ENCODE data around the gene MAGI1. TPM values are rescaled to one million over a fixed set of nuclear protein-coding genes. Genes with fewer than 3 reads are reported as not detected.

Gene MAGI1
- total RNA-seq, 1 experiment from 2014 or later, result 38.6 TPM

GRCh38 chr3:65685621-65686235 lies 353.0 kb downstream of the MAGI1 start (continued):
- TF ChIP-seq CTCF (IDR thresholded peaks at IDR 0.05 in 2 of 3, conservative IDR thresholded peaks at IDR 0.05 in 1 of 3; ENCODE audit: borderline replicate concordance in 1 of 3, insufficient read depth in 1 of 3, low read depth in 2 of 3, low read length in 2 of 3) (no peak), MAX (IDR thresholded peaks at IDR 0.05) (no peak), CEBPB (IDR thresholded peaks at IDR 0.05; ENCODE audit: low read depth) (no peak), ZNF274 (IDR thresholded peaks at IDR 0.05; ENCODE audit: low read depth, low read length) (no peak), SIN3A (IDR thresholded peaks at IDR 0.05; ENCODE audit: low read depth) (no peak), CBX3 (IDR thresholded peaks at IDR 0.05; ENCODE audit: low read depth) (no peak), YY1 (IDR thresholded peaks at IDR 0.05; ENCODE audit: extremely low read depth, insufficient replicate concordance, low read depth, low read length) (no peak), SP1 (IDR thresholded peaks at IDR 0.05; ENCODE audit: low read depth) (no peak)

GRCh38 chr3:65678516-65678915 lies 360.2 kb downstream of the MAGI1 start:
- DNase-seq (ENCODE audit: low read depth, low spot score) (no peak), ATAC-seq (no peak)
- H2AFZ ChIP-seq (ENCODE audit: low read depth, low read length, poor library complexity, severe bottlenecking), result no peak overlapping the region
- ChIA-PET CTCF (no interaction called here), RAD21 (ENCODE audit: low non-redundant PET in 1 of 2, low total read pairs in 2 of 2, uncharacterized antibody in 2 of 2, unreplicated experiment in 2 of 2) (no interaction called here), POLR2A (no interaction called here)
- H4K20me1 ChIP-seq (ENCODE audit: insufficient read depth), result no peaks in the 10 kb centered on the region
- no peak overlapping the region for H3K4me3 ChIP-seq (replicated peaks in 1 of 2; ENCODE audit: low read depth in 1 of 2, low read length in 2 of 2)
- no TSS peak for BruUV-seq (replicated peaks)
- no peak overlapping the region for H3K4me2 ChIP-seq (ENCODE audit: low read length)
- no peaks in the 10 kb centered on the region for H3K4me1 ChIP-seq (ENCODE audit: control insufficient read depth in 1 of 2, insufficient read depth in 2 of 2, low read length in 2 of 2)
- TF ChIP-seq SP1 (IDR thresholded peaks at IDR 0.05; ENCODE audit: low read depth) (no peak), JUND (IDR thresholded peaks at IDR 0.05) (no peak), FOSL1 (IDR thresholded peaks at IDR 0.05; ENCODE audit: low read depth) (no peak), CBX3 (IDR thresholded peaks at IDR 0.05; ENCODE audit: low read depth) (no peak), RAD21 (IDR thresholded peaks at IDR 0.05; ENCODE audit: low read depth) (no peak), POLR2A (IDR thresholded peaks at IDR 0.05; ENCODE audit: borderline replicate concordance, extremely low read depth, insufficient read depth, insufficient read length) (no peak), REST (IDR thresholded peaks at IDR 0.05; ENCODE audit: low read depth) (no peak), EZH2 (IDR thresholded peaks at IDR 0.05) (no peak)
- no peak overlapping the region for H3K9ac ChIP-seq (ENCODE audit: low read length)
- H3K79me2 ChIP-seq (ENCODE audit: insufficient read depth, low read length), result no peaks in the 10 kb centered on the region; the same call in 1 of the 2 replicates
- no peaks in the 10 kb centered on the region for H3K36me3 ChIP-seq (ENCODE audit: control insufficient read depth in 1 of 2, insufficient read depth in 2 of 2, low read length in 2 of 2)
- no peak overlapping the region for H3K27ac ChIP-seq (ENCODE audit: low read depth, low read length)
- no peaks in the 10 kb centered on the region for H3K9me2 ChIP-seq (ENCODE audit: insufficient read depth)
- H3K27me3 ChIP-seq (ENCODE audit: insufficient read depth, low read length), result peaks cover 3% of the 10 kb centered on the region; the same call in 1 of the 2 replicates
- intact Hi-C loops (cut with micrococcal nuclease), result no loop called here
- no peaks in the 10 kb centered on the region for H3K9me3 ChIP-seq (ENCODE audit: control insufficient read depth in 1 of 2, insufficient read depth in 1 of 2, low read depth in 1 of 2, low read length in 2 of 2)
